CD4-positive, alpha-beta T cell (primary cell): ENCODE measurements around the gene PFKFB3. TPM values are rescaled to one million over a fixed set of nuclear protein-coding genes. Genes with fewer than 3 reads are reported as not detected.

Experiments
- ATAC-seq: fragments of 200-7000 bp; cut with Tn5 transposase; one replicate; pipeline ENCODE4 v1.10.0; 2022; ENCODE audit warnings: mild to moderate bottlenecking; ENCODE audit not compliant: poor library complexity
- CTCF ChIA-PET: fragments of 350-600 bp; sonication (Branson Sonifier 250); formaldehyde crosslinking; loops from one replicate; lab custom pipeline; 2021; ENCODE audit warnings: antibody characterized with exemption, inconsistent platforms; lab: Charles Lee
- POLR2A ChIA-PET: fragments of 350-600 bp; sonication (Branson Sonifier 250); formaldehyde crosslinking; loops from one replicate; lab custom pipeline; 2021; ENCODE audit warnings: antibody characterized with exemption, inconsistent platforms; lab: Charles Lee
- DNase-seq, 14 experiments: peaks; one replicate each; pipeline ENCODE4 v3.0.0-alpha.2; 2013 to 2020; ENCODE audit warnings: mixed read lengths in 2 of 14
- H3K27ac ChIP-seq, 2 donors: one replicate each; pipeline versions ENCODE4 v1.5.1 to v1.7.0; 2013; ENCODE audit warnings: low read length in 2 of 2, low read depth in 1 of 2, mild to moderate bottlenecking in 1 of 2
- H3K27me3 ChIP-seq, 2 experiments: 1 replicate in 1 of 2; 2 replicates in 1 of 2; pipeline versions ENCODE4 v1.6.1 to v1.7.0; 2013; ENCODE audit warnings: low read length in 2 of 2, control low read depth in 1 of 2, mild to moderate bottlenecking in 1 of 2, moderate library complexity in 1 of 2; ENCODE audit not compliant: insufficient read depth in 2 of 2, control insufficient read depth in 1 of 2
- H3K36me3 ChIP-seq: one replicate; pipeline ENCODE4 v1.6.1; 2013; ENCODE audit warnings: low read length, control low read depth; ENCODE audit not compliant: insufficient read depth
- H3K4me1 ChIP-seq: one replicate; pipeline ENCODE4 v1.6.1; 2013; ENCODE audit warnings: low read length, control low read depth; ENCODE audit not compliant: insufficient read depth
- H3K4me3 ChIP-seq: one replicate; pipeline ENCODE4 v1.5.1; 2013; ENCODE audit warnings: mild to moderate bottlenecking, low read length, moderate library complexity
- H3K9me3 ChIP-seq, 2 experiments: 1 replicate in 1 of 2; 2 replicates in 1 of 2; pipeline versions ENCODE4 v1.6.1 to v1.7.0; 2013; ENCODE audit warnings: low read length in 2 of 2, mild to moderate bottlenecking in 2 of 2, control low read depth in 1 of 2, moderate library complexity in 1 of 2; ENCODE audit not compliant: control insufficient read depth in 1 of 2, insufficient read depth in 1 of 2
- H3K27ac Mint-ChIP-seq: one replicate; pipeline ENCODE4 v1.8.0; 2020; ENCODE audit warnings: mixed read lengths
- H3K27me3 Mint-ChIP-seq: one replicate; pipeline ENCODE4 v1.8.0; 2021; ENCODE audit warnings: mixed read lengths
- H3K36me3 Mint-ChIP-seq: one replicate; pipeline ENCODE4 v1.8.0; 2021; ENCODE audit warnings: low read depth, mixed read lengths
- H3K4me1 Mint-ChIP-seq: one replicate; pipeline ENCODE4 v1.8.0; 2021; ENCODE audit warnings: low read depth, mixed read lengths
- H3K4me3 Mint-ChIP-seq: one replicate; pipeline ENCODE4 v1.8.0; 2020; ENCODE audit warnings: mild to moderate bottlenecking, mixed read lengths
- H3K9me3 Mint-ChIP-seq: one replicate; pipeline ENCODE4 v1.8.0; 2020; ENCODE audit warnings: mixed read lengths
- intact Hi-C, 2 experiments: fragments of 100-400 bp; cut with DNase I in 1 of 2; cut with micrococcal nuclease in 1 of 2; formaldehyde crosslinking; loops; one replicate each; pipeline versions ENCODE4 v1.15.1 to v1.9.0; 2023 to 2025; cut with DNase I, micrococcal nuclease
- total RNA-seq, 174 experiments: library from RNA in 2 of 174; stranded (reverse) in 2 of 174; gene quantifications; one replicate each; pipeline ENCODE4 v1.2.3 and lab custom pipeline; 2021 to 2026
- TF ChIP-seq, protein P1 (sequence below): fragments of 200-600 bp; IDR thresholded peaks from one replicate; pipeline ENCODE4 v1.8.0; 2022; ENCODE audit warnings: antibody characterized with exemption, mild to moderate bottlenecking

The PFKFB3 gene
- total RNA-seq, 2 experiments from 2014 or later, result 142 to 145 TPM

DNA sequence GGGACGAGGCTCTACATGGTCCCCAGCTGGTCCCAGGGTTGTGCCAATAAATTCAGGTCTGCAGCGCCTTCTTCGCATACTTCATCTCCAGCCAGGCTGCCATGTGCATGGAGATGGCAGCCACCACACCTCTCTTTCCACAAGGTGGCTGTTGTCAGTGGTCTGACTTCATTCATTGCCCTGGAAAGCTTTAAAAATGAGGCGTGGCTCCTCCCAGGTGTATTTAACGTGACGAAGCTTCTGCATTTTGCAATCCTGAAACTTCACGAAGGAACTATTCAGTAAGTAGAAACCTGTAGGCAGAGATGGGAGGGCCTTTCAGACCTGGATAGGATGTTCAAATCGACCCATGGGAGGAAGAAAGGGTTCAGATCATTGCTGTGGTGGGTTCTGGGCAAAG is 53.7 kb downstream of the PFKFB3 start:
- H3K4me1 Mint-ChIP-seq, result no peaks in the 10 kb centered on the region
- H3K27me3 ChIP-seq, result no peaks in the 10 kb centered on the region
- H3K9me3 ChIP-seq, result peaks cover 0 to 4% of the 10 kb centered on the region in 2 experiments
- H3K27me3 Mint-ChIP-seq, result no peaks in the 10 kb centered on the region
- ATAC-seq (no peak), DNase-seq (no peak)
- ChIA-PET CTCF (no interaction called here), POLR2A (no interaction called here)
- no peak overlapping the region for H3K4me3 Mint-ChIP-seq
- no peak overlapping the region for H3K27ac Mint-ChIP-seq
- no peaks in the 10 kb centered on the region for H3K4me1 ChIP-seq
- no peak overlapping the region for H3K27ac ChIP-seq
- intact Hi-C loops, result no loop called here
- no peak overlapping the region for H3K4me3 ChIP-seq
- H3K36me3 ChIP-seq, result no peaks in the 10 kb centered on the region
- no peaks in the 10 kb centered on the region for H3K36me3 Mint-ChIP-seq
- TF ChIP-seq, protein P1, sequence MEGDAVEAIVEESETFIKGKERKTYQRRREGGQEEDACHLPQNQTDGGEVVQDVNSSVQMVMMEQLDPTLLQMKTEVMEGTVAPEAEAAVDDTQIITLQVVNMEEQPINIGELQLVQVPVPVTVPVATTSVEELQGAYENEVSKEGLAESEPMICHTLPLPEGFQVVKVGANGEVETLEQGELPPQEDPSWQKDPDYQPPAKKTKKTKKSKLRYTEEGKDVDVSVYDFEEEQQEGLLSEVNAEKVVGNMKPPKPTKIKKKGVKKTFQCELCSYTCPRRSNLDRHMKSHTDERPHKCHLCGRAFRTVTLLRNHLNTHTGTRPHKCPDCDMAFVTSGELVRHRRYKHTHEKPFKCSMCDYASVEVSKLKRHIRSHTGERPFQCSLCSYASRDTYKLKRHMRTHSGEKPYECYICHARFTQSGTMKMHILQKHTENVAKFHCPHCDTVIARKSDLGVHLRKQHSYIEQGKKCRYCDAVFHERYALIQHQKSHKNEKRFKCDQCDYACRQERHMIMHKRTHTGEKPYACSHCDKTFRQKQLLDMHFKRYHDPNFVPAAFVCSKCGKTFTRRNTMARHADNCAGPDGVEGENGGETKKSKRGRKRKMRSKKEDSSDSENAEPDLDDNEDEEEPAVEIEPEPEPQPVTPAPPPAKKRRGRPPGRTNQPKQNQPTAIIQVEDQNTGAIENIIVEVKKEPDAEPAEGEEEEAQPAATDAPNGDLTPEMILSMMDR, result no peak
- peaks cover 2% of the 10 kb centered on the region for H3K9me3 Mint-ChIP-seq

DNA sequence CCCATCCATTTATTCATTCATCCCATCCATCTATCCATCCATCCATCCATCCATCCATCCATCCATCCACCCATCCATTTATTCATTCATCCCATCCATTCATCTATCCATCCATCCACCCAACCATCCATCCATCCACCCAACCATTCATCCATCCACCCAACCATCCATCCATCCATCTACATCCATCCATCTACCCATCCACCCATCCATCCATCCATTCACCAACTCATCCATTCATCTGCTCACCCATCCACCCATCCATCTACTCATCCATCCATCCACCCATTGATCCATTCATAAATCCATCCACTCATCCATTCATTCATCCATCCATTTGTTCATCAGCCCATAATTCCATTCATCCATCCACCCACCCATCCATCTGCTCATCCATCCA is 56.4 kb downstream of the PFKFB3 start:
- Histone ChIP-seq H3K27me3 (no peaks in the 10 kb centered on the region), H3K4me3 (no peak overlapping the region), H3K27ac (no peak overlapping the region), H3K9me3 (peaks cover 0 to 7% of the 10 kb centered on the region in 2 experiments), H3K36me3 (no peaks in the 10 kb centered on the region), H3K4me1 (no peaks in the 10 kb centered on the region)
- Mint-ChIP-seq H3K4me1 (no peaks in the 10 kb centered on the region), H3K9me3 (peaks cover 5% of the 10 kb centered on the region), H3K27me3 (no peaks in the 10 kb centered on the region), H3K4me3 (no peak overlapping the region), H3K36me3 (no peaks in the 10 kb centered on the region), H3K27ac (no peak overlapping the region)
- DNase-seq (no peak), ATAC-seq (no peak)
- POLR2A ChIA-PET, result no interaction called here
- TF ChIP-seq, protein P1, result no peak
- intact Hi-C loops, result no loop called here
- CTCF ChIA-PET, result no interaction called here

DNA sequence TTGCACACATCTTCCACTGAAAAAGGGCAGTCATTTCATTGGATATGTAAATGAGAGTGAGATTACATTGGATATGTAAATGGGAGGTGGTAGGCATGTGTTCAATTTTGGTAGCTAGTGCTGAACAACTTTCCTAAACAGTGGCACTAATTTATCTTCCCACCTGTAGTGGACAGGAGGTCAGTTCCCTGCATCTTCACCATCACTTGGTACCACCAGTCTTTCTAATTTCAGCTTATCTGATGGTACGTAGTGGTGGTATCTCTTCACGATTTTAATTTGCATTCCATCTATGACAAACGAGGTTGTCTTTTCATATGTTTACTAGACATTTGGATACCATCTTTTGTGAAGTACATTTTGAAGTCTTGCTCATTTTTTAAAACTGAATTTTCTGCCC is 58.1 kb downstream of the PFKFB3 start:
- Histone ChIP-seq H3K27ac (no peak overlapping the region), H3K4me1 (no peaks in the 10 kb centered on the region), H3K27me3 (no peaks in the 10 kb centered on the region), H3K4me3 (no peak overlapping the region), H3K36me3 (no peaks in the 10 kb centered on the region), H3K9me3 (peaks cover 0 to 7% of the 10 kb centered on the region in 2 experiments)
- TF ChIP-seq, protein P1, result no peak
- Mint-ChIP-seq H3K27ac (no peak overlapping the region), H3K27me3 (no peaks in the 10 kb centered on the region), H3K36me3 (no peaks in the 10 kb centered on the region), H3K4me1 (no peaks in the 10 kb centered on the region), H3K4me3 (no peak overlapping the region), H3K9me3 (peaks cover 5% of the 10 kb centered on the region)
- no peak for ATAC-seq
- no peak for DNase-seq
- intact Hi-C loops, result no loop called here
- POLR2A ChIA-PET, result no interaction called here
- CTCF ChIA-PET, result no interaction called here
